Transverse colon (tissue), 4 donors: Measurements from ENCODE around the gene B4GALT5. TPM values are rescaled to one million over a fixed set of nuclear protein-coding genes. Genes with fewer than 3 reads are reported as not detected.
"Not testable (repeated sequence)": the region's sequence is repeated elsewhere in the genome, so short reads cannot be mapped to it uniquely, and the experiment has no call there.

Experiments
- DNase-seq: peaks from one replicate; pipeline ENCODE4 v3.0.0-alpha.2; 2019
- H3K27ac ChIP-seq, 4 donors: fragments of 200-600 bp; sonication (generic); 2 replicates each; pipeline ENCODE4 v1.5.1; 2016 to 2018; ENCODE audit warnings: inconsistent platforms in 4 of 4
- H3K27me3 ChIP-seq: fragments of 200-600 bp; sonication (generic); 2 replicates; pipeline ENCODE4 v1.5.1; 2017; ENCODE audit warnings: inconsistent platforms
- H3K36me3 ChIP-seq, 4 donors: fragments of 200-600 bp; sonication (generic); 2 replicates each; pipeline ENCODE4 v1.5.1; 2017 to 2019; ENCODE audit warnings: inconsistent platforms in 4 of 4
- H3K4me1 ChIP-seq, 4 donors: fragments of 200-600 bp; sonication (generic); 2 replicates each; pipeline ENCODE4 v1.5.1; 2017 to 2020; ENCODE audit warnings: inconsistent platforms in 4 of 4
- H3K4me3 ChIP-seq, 4 donors: fragments of 200-600 bp; sonication (generic); 1 replicate in 1 of 4; 2 replicates in 3 of 4; pipeline versions ENCODE4 v1.5.1 to v1.6.1; 2017 to 2019; ENCODE audit warnings: inconsistent platforms in 4 of 4
- H3K9me3 ChIP-seq, 2 donors: fragments of 200-600 bp; sonication (generic); 2 replicates each; pipeline ENCODE4 v1.5.1; 2017 to 2019; ENCODE audit warnings: inconsistent platforms in 2 of 2
- CTCF ChIP-seq, 5 experiments: fragments of 200-600 bp in 3 of 5; fragments of 450-650 bp in 2 of 5; sonication (generic) in 3 of 5; IDR thresholded peaks; 1 replicate in 2 of 5; 2 replicates in 3 of 5; pipeline ENCODE4 v1.5.1; 2016 to 2017; ENCODE audit warnings: antibody characterized with exemption in 5 of 5, inconsistent platforms in 3 of 5, mild to moderate bottlenecking in 2 of 5, moderate library complexity in 1 of 5
- EP300 ChIP-seq: sonication (generic); formaldehyde crosslinking; IDR thresholded peaks from one replicate; pipeline ENCODE4 v1.6.1; 2017; ENCODE audit warnings: antibody characterized with exemption, low read depth
- POLR2A ChIP-seq: fragments of 450-650 bp; IDR thresholded peaks from one replicate; pipeline ENCODE4 v1.6.1; 2016; ENCODE audit warnings: antibody characterized with exemption, mild to moderate bottlenecking, moderate library complexity
- POLR2AphosphoS5 ChIP-seq, 3 donors: sonication (generic); formaldehyde crosslinking; IDR thresholded peaks; one replicate each; pipeline ENCODE4 v1.6.1; 2016; ENCODE audit warnings: antibody characterized with exemption in 3 of 3
- WGBS, 2 donors: methylation state at CpG; one replicate each; pipeline ENCODE4 v1.1.5; 2018; ENCODE audit warnings: low coverage in 1 of 2; 5-methylcytosine and 5-hydroxymethylcytosine counted together
- in situ Hi-C, 4 donors: fragments of 200-750 bp; cut with MboI; loops; one replicate each; pipeline versions ENCODE4 v1.15.0 to v1.15.1; 2017; ENCODE audit warnings: low sequenced_read_pairs in 3 of 4, low pct_ligation_motif_present in 1 of 4, low pct_unique_long_range_greater_than_20kb in 1 of 4
- intact Hi-C: fragments of 100-400 bp; cut with DNase I; formaldehyde crosslinking; loops from one replicate; pipeline ENCODE4 v1.15.1; 2023; ENCODE audit warnings: low total_unique reads
- total RNA-seq, 4 donors: library from RNA; depleted of rRNA; stranded (reverse); fragments of >200 nt; gene quantifications; one replicate each; pipeline ENCODE4 v1.1.0, GENCODE V29; 2016

The B4GALT5 gene
- total RNA-seq, 4 donors from 2014 or later = 22.3 to 43.2 (median 29.4) TPM

DNA sequence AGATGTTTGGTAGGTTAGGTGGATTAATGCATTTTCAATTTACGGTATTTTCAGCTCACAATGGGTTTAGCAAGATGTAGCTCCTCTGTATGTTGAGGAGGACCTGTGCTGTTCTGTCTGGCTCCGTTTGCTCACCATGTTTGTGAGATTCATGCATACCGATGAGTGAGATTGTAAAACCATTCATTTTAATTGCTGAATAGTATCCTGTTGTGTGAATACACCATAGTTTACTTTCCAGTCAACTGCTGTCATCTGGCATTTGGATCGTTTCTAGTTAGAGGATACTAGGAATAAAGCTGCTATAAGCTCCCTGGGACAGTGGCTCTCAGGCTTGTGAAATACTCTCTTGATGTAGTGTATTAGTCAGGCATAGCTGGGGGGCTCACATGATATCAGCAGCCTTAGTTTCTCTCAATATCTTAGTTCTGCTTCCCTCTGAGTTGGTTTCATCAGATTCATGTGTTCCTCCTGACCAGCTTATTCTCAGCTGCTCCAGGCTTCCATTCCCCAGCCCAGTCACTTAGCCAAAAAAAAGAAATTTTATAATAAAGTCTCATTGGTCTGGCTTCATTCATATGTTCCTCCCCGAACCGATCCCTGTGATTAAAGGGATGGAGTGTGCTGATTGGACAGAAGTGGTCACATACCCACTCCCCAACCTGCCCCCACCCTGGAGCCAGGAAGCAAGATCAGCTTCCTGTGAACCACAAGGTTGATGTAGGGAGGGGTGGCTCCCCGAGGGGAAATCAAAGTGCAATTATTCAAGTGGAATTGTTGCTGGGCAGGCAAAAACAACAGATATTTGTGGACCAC is 10.9 kb upstream of the B4GALT5 start:
- intact Hi-C loops (no loop called here), in situ Hi-C loops (no loop called here)
- no peak overlapping the region for H3K4me3 ChIP-seq
- H3K27me3 ChIP-seq = no peaks in the 10 kb centered on the region
- peak overlapping the region in 3 of 4 donors; percentile 28 to 45 (median 35) for H3K27ac ChIP-seq
- no peaks in the 10 kb centered on the region for H3K9me3 ChIP-seq
- no peaks in the 10 kb centered on the region for H3K36me3 ChIP-seq
- WGBS, 2 donors = 13 to 38% methylated on average over 4 to 7 of the region's 7 CpGs
- DNase-seq = no peak
- peaks cover 0 to 12% (median 5%) of the 10 kb centered on the region in 4 donors for H3K4me1 ChIP-seq
- TF ChIP-seq EP300 (no peak), CTCF (IDR thresholded peaks at IDR 0.05) (no peak), POLR2A (no peak), POLR2AphosphoS5 (IDR thresholded peaks at IDR 0.05) (no peak)

- H3K4me1 ChIP-seq = peaks cover 0 to 12% (median 5%) of the 10 kb centered on the region in 4 donors
- DNase-seq, intact Hi-C loops, H3K27me3 ChIP-seq, in situ Hi-C loops, H3K4me3 ChIP-seq, H3K36me3 ChIP-seq, H3K27ac ChIP-seq, H3K9me3 ChIP-seq: not testable (repeated sequence)
- 96 to 100% methylated on average over 5 to 6 of the region's 6 CpGs for WGBS, 2 donors
These were observed 10.1 kb upstream of the B4GALT5 start for GRCh38 chr20:49723758-49724157.

DNA sequence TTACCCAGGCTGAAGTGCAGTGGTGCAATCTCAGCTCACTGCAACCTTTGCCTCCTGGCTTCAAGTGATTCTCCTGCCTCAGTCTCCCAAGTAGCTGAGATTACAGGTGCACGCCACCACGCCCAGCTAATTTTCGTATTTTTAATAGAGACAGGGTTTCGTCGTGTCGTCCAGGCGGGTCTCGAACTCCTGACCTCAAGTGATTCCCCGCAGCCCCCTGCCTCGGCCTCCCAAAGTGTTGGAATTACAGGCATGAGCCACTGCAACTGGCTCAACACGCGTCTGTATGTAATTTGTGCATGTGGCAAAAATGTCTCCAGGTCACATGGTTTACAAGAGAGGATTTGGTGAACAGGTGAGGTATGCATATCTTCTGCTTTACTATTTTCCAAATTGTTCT is 7.6 kb upstream of the B4GALT5 start:
- DNase-seq, H3K36me3 ChIP-seq, H3K27me3 ChIP-seq, in situ Hi-C loops, H3K27ac ChIP-seq, H3K4me3 ChIP-seq, intact Hi-C loops, H3K9me3 ChIP-seq: not testable (repeated sequence)
- peaks cover 0 to 12% (median 5%) of the 10 kb centered on the region in 4 donors for H3K4me1 ChIP-seq
- WGBS, 2 donors = 83 to 98% methylated on average over 1 to 12 of the region's 12 CpGs

DNA sequence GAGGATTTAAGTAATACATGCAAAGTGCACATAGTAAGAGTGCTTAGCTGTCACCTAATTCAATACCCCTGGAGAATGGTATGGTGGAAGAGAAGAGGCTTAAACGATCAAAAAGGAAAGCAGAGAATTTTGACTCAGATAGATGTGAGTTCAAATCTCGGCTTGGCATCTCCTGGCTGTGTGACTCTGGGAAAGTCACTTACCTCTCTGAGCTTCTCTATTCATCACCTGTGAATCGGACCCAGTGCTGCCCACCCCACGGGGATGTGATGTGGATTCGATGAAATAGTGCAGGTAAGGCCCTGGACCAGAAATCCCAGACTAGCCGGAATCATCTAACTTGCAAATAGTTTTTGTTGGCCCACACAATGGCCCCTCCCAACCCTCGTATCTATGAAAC is 1.8 kb upstream of the B4GALT5 start:
- Histone ChIP-seq H3K4me3 (no peak overlapping the region), H3K36me3 (no peaks in the 10 kb centered on the region), H3K9me3 (no peaks in the 10 kb centered on the region), H3K4me1 (peaks cover 9 to 31% (median 24%) of the 10 kb centered on the region in 4 donors), H3K27me3 (no peaks in the 10 kb centered on the region), H3K27ac (no peak overlapping the region)
- WGBS, 2 donors = 93% methylated on average over 7 of the region's 7 CpGs; no CpG with 5 or more reads in 1 of the 2 donors
- DNase-seq = no peak
- in situ Hi-C loops (no loop called here), intact Hi-C loops (no loop called here)
- TF ChIP-seq POLR2AphosphoS5 (IDR thresholded peaks at IDR 0.05) (no peak), EP300 (no peak), POLR2A (no peak), CTCF (IDR thresholded peaks at IDR 0.05) (no peak)

DNA sequence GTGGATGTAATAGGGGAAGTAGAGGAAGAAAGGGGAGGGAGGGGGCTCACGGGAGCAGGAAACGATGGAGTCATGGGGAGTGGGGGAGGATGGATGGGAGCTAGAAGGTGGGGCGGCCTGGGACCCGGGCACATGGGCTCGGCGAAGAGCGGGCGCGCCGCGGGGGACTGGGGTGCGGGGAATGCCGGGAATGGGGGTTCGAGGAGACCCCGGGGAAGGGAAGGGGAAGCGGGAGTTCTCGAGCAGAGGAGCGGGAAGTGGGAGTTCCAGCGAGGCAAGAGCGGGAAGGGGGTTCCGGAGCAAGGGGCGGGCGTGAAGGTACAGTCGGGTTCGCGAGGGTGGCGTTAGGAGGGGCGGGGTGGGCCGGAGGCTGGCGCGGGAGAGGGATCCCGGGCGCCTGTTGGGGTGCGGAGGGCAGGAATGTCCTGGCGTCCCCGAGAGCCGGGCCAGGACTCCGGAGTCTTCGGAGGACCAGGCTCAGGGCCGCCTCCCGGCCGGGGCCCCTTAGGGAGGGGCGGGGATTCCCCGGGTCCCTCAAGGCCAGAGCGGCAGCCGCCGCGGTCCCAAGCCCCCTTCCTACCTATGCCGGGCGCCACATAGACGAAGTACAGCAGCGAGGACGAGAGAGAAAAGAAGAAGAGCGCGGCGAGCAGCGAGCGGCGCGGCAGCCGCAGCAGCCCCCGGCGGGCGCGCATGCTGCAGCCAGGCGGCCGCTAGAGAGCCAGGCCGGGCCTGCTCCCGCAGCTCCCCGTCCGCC is 504 bp downstream of the B4GALT5 start:
- H3K27me3 ChIP-seq = no peaks in the 10 kb centered on the region
- in situ Hi-C loops = no loop called here
- intact Hi-C loops = no loop called here
- H3K4me3 ChIP-seq = peak overlapping the region; percentile 88 to 99 (median 95)
- H3K9me3 ChIP-seq = no peaks in the 10 kb centered on the region
- DNase-seq = peak; percentile 48
- H3K4me1 ChIP-seq = peaks cover 15 to 53% (median 35%) of the 10 kb centered on the region in 4 donors
- H3K36me3 ChIP-seq = no peaks in the 10 kb centered on the region
- TF ChIP-seq POLR2AphosphoS5 (IDR thresholded peaks at IDR 0.05) (peak in 1 of 3 donors; percentile 9), EP300 (no peak), POLR2A (peak; percentile 36)
- H3K27ac ChIP-seq = peak overlapping the region; percentile 93 to 99 (median 98)
- 0 to 1% methylated on average over 4 to 60 of the region's 71 CpGs for WGBS, 2 donors
